Measurements from ENCODE around the gene SLC1A2.

SLC1A2 gene

DNA sequence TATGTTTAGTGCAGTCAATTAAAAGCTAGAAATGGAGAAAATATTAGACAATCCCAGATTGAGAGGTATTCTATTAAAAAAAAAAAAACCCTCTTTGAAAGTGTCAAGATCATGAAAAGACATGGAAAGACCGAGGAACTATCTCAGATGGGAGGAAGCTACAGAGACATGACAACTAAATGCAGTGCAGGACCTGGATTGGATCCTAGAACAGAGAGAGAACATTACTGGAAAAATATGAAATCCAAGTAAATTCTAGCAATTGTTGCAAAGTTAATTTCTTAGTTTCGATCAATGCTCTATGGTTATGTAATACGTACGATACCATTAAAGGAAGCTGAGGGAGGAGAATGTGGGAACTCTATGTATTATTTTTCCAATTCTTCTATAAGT is 43.2 kb downstream of the SLC1A2 start:
- no peak for DNase-seq (ENCODE audit: low spot score)

- DNase-seq (ENCODE audit: low spot score), result no peak
Observed at GRCh38 chr11:35375332-35376117, 43.8 kb downstream of the SLC1A2 start.

DNA sequence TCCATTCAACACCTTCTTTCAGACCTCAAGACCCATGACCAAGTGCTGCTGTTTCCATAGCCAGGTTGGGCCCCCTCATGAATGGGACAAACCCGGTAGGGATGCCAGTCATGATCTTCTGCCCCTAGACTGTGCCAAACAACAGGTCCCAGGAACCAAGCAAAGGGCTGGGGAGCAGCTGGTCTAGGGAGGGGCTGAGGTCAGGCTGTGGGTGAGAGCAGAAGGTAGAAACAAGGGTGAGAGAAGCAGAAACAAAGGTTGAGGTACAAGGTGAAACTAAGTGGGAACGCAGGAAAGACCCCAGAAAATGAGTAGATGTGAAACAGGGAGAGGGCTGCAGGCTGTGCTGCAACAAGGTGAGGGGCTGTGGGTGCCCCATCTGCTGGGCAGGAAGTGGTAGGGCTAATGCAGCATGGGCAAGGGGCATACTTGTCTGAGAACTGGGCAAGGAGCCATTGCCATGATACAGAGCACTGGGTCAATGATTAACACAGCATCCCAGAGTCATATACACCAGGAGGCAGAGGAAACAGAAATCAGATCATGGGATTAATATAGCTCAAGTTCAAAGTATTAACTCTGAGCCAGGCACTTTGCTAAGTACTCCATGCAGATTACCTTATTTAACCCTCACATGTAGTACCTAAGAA is 45.9 kb downstream of the SLC1A2 start:
- no peak for DNase-seq (ENCODE audit: low spot score)

- DNase-seq (ENCODE audit: low spot score), result no peak
Observed at GRCh38 chr11:35372565-35373283, 46.6 kb downstream of the SLC1A2 start.

- no peak for DNase-seq (ENCODE audit: low spot score)
Observed at GRCh38 chr11:35367491-35367890, 51.9 kb downstream of the SLC1A2 start.

DNA sequence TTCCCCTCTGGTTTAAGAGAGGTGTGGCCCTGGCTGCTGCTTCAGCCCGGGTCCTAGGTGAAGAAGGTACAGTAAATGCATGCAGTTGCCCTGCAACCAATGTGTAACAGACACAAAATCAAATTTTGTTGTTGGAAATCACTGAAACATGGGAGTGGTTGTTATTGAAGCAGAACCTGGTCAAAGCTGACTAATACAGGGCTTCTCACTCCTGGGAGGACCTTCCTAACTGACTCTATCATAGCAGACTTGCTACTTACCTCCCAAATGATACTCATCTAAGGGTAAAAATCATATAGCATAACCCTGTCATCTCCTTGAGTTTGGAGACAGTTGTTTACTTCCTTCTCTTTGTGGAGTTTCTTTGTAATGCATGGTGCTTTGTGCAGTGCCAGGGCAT is 52.6 kb downstream of the SLC1A2 start:
- DNase-seq (ENCODE audit: low spot score), result no peak

DNA sequence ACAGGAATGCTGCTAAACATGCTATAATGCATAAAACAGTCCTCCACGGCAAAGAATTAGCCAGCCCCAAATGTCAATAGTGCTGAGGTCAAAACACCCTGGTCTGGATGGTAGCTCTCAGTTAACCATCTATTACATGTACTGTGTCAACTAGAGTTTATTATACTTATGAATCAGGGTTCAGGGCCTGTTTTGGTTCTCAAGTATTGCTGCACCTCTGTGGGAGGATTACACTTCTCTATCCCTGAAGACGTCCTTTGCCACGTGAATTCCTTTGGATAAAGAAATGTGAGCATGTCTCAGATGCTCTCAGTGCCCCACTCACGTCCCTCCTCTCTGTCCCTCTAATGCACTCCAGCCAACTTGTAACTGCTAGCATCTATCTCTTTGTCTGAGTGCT is 53.4 kb downstream of the SLC1A2 start:
- no peak for DNase-seq (ENCODE audit: low spot score)

DNA sequence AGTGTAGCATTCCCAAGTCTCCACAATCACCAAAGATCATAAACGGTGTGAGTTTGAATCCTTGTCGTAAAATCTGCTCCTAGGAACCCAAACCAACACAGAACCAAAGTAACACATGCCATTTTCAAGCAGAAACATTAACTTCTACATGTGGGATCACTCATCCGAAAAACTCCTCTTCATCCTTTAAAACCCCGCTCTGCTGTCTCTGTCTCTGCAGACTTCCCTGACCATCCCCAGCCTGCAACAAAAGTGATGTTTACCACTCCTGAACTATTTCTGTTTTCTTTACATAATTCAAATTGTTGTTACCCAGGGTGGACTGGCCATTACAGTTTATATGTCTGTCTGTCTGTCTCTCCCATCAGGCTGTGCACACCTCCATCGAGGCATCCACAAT is 54.0 kb downstream of the SLC1A2 start:
- DNase-seq (ENCODE audit: low spot score), result no peak

- DNase-seq (ENCODE audit: low spot score), result no peak
Observed at GRCh38 chr11:35363854-35364780, 55.2 kb downstream of the SLC1A2 start.

GRCh38 chr11:35363246-35363801 is 56.0 kb downstream of the SLC1A2 start:
- DNase-seq (ENCODE audit: low spot score), result no peak

DNA sequence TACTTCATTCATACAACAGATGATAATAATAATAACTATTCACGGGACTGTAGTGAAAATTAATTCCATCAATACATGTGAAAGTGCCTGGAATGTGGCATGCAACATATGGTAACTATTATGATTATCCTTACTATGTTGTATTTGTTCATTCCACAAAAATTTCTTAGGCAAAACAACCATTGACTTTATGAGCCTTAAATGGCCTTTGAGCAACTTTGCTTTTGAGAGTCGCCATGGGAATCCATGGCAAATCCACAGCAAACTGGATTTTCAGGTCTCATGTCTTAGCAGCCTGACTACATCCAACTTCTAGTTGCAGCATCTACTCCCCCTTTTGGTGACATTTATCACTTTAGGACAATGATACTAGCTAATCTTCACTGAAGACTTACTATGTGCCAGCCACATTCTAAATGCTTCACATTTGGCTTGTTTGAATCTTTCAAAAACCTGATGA is 56.8 kb downstream of the SLC1A2 start:
- DNase-seq (ENCODE audit: low spot score), result no peak

GRCh38 chr11:35360055-35360530 is 59.3 kb downstream of the SLC1A2 start:
- DNase-seq (ENCODE audit: low spot score), result no peak

DNA sequence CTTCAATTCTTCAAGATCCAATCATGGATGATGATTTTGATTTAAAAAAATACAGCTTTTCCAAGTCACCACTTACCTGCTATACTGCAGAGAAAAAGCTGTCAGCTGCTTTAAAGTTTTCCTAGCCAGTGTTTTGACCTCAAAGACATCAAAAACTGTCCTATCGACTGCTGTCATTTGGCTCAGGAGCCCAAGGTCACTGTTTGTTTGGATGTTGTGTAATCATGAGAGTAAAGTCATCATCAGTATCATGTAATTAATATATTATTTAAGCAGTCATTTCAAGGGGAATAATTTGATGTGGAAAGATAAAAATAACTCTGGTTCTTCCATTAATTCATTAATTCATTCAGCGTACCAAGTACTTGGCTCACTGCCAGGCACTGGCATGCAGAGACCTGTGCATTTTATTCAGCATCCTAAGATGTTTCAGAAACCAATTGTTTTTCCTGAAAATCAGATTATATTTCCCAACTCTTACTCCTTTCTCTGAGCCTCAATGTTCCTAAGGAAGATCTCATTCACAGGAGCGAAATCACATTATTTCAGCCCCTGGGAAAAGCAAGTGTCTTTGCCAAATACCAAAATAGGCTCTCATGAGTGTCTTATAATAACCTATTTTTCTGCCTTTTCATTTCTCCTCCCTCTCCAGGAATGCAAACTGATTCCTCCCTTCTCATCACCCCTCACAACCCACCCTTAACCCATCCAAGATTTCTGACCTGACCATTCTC is 59.9 kb downstream of the SLC1A2 start:
- no peak for DNase-seq (ENCODE audit: low spot score)

- DNase-seq (ENCODE audit: low spot score), result no peak
Observed at GRCh38 chr11:35358391-35358790, 61.0 kb downstream of the SLC1A2 start.

GRCh38 chr11:35357923-35358322 is 61.4 kb downstream of the SLC1A2 start:
- DNase-seq (ENCODE audit: low spot score), result no peak

DNA sequence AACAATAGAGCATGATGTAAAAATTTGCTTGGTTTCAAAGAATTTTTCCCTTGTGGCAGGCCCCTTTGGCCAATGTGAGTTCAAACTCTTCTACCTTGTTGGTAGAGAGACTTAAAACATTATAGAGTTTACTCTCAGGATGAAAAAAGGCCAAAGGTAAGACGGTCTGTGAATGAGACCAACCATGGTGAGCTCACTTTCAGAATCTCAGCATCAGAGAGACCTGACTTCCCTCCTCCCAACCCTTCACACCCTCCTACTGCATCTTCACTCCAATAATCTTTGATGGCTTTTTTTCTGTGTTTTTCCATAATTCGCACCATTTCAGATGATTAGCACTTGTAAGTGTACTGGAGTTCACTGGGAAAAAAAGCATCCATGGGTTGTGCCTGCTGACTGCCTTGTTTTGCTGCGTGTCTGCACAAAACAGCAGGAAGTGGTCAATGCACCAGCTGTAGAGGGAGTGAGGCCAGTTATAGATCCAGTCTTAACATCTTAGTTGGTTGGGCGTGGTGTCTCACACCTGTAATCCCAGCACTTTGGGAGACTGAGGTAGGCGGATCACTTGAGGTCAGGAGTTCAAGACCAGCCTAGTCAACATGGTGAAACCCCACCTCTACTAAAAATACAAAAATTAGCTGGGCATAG is 64.1 kb downstream of the SLC1A2 start:
- DNase-seq (ENCODE audit: low spot score), result no peak

DNA sequence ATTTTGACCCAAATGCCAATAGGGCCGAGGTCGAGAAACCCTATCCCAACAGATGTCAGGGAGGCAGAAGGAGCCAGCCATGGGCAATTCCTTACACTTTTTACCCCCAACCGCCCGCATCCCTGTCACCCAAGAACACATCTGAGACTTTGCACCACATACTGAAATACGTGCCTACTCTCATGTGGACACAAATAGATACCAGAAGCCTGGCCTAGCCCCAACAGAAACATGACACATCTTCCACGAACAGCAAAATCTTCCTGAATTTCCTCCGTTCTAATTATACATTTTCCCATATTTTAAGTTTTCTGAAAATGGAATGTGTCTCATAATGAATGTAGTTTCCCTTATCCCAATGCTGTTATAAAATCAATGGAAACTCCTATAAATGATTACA is 64.7 kb downstream of the SLC1A2 start:
- no peak for DNase-seq (ENCODE audit: low spot score)

DNA sequence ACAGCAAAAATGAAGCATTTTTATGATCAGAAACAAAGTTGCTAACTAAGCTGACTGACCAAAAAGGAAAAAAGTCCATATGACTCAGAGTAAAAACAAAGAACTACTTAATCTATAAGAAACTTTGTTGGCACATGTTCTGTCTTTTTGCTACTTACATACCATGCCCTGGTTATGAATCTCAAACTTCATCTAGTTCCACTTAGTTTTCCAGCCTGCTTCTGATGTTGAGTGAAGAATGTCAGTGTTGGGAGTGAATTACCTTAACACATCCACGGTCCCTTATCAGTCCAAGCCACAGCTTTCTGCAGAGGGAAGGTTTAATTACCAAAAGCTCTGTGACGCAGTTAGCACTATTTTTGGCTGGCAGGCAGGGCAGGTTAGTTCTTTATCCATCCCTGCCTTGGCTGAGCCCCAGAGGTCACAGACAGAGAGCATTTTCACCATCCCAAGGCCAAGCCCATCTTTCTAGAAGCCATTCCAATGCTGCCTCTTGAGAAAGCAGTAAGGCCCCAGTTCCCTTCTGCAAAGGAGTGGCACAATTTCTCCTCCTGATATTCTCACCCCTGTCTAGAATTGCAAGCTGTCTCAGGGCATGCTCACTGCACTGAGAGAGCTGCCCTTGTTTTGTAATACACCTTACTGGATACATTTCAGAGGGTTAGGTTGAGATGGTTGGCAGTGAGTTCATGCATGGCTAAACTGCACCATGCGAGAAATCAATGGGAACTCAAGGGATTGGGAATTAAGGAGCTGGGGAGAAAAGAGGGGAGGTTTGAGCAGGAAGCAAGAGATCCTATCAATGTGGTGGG is 67.1 kb downstream of the SLC1A2 start:
- DNase-seq (ENCODE audit: low spot score), result no peak

- no peak for DNase-seq (ENCODE audit: low spot score)
Observed at GRCh38 chr11:35349897-35350296, 69.5 kb downstream of the SLC1A2 start.
